GM18499 (cell line): ENCODE measurements around the gene PRH2.

ENCODE experiments used
- ATAC-seq: cut with Tn5 transposase; IDR thresholded peaks from one replicate; pipeline ENCODE4 v1.9.1; 2021; ENCODE audit warnings: moderate number of reproducible peaks; ENCODE audit not compliant: insufficient read depth, unreplicated experiment

PRH2 gene

DNA sequence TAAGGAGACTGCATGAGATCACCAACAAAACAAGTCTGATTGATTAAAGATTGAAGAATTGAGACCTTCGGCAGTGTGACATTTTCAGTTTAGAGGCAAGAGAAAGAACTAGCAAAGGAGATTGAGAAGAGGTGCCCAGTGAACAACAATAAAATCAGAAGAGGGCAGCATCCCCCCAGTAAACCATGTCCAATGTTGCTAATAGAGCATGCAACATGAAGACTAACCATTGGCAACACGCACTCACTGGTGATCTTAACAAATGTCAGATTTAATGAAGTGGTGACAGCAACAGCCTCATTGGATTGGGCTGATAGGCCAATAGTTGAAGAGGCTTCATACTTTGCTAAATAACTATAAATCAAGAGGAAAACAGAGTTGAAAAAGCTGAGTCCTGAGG is 30.8 kb downstream of the PRH2 start:
- no peak for ATAC-seq

GRCh38 chr12:10960211-10960610 is 31.2 kb downstream of the PRH2 start:
- no peak for ATAC-seq

GRCh38 chr12:10965476-10965875 is 36.4 kb downstream of the PRH2 start:
- ATAC-seq: no peak

- ATAC-seq: no peak
Measured at GRCh38 chr12:10966314-10966713, 37.3 kb downstream of the PRH2 start.

DNA sequence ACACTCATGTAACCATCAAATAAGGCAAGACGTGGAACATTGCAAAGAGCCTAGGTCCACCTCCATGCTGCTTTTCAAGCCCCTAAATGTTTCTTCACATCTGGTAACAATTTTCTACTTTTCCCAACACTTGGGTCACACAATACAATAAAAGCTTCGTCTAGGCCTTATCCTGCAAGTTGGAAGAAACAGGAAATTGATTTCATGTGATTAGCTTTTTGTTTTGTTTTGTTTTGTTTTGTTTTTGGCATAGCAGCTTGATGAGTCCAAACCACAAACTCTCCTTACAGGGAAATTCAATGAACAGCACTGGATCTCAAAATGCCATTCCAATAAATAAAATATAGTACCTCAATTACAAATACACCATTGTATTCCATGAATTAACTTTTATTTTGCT is 38.4 kb downstream of the PRH2 start:
- ATAC-seq: no peak

- no peak for ATAC-seq
Measured at GRCh38 chr12:10968765-10969456, 39.9 kb downstream of the PRH2 start.

DNA sequence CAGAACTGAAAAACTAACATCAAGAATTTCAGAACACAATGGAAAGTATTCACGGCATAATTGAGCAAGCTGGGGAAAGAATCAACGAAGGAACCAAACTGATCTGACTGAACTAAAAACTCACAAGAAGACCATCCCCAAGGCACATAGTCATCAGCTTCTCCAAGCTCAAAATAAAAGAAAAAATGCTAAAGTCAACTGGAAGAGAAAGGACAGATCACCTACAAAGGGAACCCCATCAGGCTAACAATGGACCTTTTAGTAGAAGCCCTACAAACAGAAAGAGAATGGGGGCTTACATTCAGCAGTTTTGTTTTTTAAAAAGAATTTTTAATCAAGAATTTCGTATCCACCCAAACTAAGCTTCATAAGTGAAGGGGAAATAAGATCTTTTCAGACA is 45.9 kb downstream of the PRH2 start:
- no peak for ATAC-seq

DNA sequence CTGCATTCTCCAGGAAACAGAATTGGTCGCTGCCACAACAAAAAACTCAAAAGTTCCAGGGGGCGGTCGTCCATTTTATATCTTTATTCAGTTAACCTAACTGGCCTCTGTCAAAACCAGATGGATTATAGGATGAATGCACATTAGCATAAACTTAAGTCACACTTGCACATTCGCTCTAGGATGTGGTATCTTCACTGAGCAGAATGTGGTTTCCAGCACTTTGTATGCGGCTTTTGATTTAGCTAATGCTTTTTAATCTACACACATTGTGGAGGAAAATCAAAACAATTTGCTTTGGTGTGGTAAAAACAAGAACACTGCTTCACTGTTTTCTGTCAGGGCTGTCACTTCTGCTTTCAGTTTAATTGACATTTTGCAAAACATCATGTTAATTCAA is 53.2 kb downstream of the PRH2 start:
- no peak for ATAC-seq
